GM03348 (cell line): ENCODE data around the gene UCK2.
A peak's percentile ranks its signal among the peaks of the same experiment; 100 is the strongest.

Experiments used
- DNase-seq: peaks from one replicate; pipeline ENCODE4 v3.0.0; 2012; ENCODE audit warnings: low spot score

Gene UCK2

DNA sequence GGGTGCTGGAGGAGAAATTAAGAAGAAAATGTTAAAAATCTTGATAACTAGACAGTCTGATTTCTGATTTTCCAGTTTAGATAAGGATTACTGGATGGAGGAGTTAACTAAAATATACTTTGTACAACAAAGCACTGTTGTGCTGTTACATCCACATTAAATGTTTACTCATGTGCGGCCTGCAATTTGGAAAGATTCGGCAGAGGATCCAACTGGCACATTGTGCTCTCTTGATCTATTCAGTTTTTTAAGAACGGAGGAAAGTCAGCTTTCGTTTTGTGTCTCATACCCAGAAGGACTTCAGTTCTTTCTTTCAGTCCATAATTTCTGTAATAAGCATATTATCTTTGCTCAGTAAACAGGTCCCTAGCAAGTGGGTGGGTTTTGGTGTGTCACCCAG is 52.5 kb downstream of the UCK2 start:
- DNase-seq, result no peak

DNA sequence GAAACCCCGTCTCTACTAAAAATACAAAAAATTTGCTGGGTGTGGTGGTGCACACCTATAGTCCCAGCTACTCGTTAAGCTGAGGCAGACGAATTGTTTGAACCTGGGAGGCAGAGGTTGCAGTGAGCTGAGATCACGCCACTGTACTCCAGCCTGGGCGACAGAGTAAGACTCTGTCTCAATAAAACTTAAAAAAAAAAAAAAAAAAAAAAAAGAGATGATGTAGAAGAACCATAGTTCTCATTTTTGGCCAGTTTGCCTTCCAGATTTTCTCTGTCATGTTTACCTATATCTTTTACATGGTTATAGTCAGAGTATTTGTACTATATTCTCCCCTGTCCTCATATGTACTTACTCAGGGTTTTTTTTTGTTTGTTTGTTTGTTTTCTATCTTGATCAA is 53.6 kb downstream of the UCK2 start:
- no peak for DNase-seq

- DNase-seq, result no peak
Observed at GRCh38 chr1:165882168-165882837, 54.9 kb downstream of the UCK2 start.

DNA sequence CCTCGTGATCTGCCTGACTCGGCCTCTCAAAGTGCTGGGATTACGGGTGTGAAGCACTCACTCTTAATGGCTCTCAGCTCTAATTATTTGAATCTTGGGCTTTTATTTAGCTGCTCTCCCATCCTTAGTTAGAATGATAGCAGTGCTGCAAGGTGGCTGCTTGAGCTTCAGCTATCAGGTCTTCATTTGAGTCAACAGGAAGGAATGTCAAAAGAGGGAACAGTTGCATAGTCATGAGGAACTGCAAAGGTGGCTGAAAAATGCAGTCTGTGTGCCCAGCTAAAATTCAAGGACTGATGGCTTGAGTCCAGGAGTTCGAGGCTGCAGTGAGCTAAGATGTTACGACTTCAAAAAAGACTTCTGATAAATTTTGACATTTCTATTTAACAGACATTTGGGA is 55.6 kb downstream of the UCK2 start:
- no peak for DNase-seq

GRCh38 chr1:165884009-165884689 is 56.7 kb downstream of the UCK2 start:
- DNase-seq, result no peak

GRCh38 chr1:165884690-165885304 is 57.4 kb downstream of the UCK2 start:
- DNase-seq, result no peak

GRCh38 chr1:165885305-165885694 is 57.9 kb downstream of the UCK2 start:
- no peak for DNase-seq

GRCh38 chr1:165886193-165886592 is 58.8 kb downstream of the UCK2 start:
- no peak for DNase-seq

DNA sequence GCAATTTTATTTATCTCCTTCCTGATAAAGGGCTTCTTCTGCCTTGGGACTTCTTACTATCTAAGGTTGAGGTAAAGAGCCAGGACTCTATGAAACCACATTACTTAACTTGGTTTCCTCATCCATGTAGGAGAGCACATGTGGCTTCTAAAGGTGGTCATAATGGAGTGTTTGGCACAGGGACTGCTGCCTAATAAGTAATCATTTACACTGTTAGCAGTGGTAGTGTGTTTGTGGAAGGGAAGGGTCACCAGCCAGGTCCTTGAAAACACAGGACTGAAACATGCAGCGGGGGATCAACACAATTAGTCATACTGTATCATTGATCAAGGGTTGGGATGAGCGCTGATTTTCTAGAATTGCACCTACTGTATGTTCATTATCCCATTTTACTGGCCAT is 59.6 kb downstream of the UCK2 start:
- no peak for DNase-seq

GRCh38 chr1:165887877-165888551 is 60.6 kb downstream of the UCK2 start:
- DNase-seq, result no peak

- DNase-seq, result no peak
Observed at GRCh38 chr1:165888552-165888920, 61.1 kb downstream of the UCK2 start.

DNA sequence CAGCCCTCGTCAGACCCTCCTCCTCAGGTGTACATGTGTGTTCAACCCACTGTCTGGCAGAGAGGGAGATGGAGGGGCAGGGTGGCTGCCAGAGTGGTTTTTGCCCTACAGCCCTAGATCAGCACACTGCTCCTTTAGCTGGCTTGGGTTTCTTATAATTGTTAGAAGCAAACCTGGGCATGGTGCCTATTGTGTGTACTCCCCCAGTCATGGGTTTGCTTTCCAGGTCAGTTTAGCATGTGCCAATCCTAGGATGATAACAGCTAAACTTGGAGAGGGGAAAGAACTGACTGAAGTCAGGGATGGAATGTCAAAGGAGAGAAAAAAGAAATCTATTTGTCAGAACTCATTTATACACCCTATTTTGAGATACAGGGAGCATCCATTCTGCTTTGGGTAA is 63.3 kb downstream of the UCK2 start:
- DNase-seq, result no peak

DNA sequence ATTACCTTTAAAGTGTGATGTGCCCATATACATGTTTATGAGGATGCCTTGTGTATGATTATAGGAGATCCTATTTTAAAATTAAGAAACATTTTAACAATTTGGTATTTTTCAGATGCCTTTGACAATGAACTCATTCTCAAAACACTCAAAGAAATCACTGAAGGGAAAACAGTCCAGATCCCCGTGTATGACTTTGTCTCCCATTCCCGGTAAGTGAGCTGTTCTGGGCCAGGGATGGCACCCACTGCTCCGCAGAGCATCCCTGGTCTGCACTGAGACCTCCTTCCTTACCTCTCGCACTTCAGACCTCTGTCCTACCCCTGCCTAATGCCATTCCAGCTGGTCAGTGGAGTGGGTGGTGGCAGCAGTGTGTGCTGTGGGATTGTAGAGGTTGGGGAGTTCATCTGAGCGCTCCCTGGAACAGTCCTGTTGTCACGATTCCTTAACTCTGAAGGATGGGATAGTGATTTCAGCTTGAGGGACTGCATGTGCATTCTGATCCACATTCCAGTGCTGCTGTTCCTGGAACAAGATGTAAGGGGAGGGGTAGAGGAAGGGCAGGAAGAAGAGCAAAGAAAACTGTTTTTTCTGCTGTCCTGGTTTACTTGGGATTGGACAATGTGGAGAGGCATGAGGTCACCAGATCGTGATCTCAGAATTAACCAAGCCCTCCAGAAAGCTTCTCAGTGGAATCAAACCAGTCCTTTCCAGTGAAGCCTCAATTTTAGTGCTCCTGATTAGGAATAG is 63.9 kb downstream of the UCK2 start:
- DNase-seq, result peak; percentile 28

DNA sequence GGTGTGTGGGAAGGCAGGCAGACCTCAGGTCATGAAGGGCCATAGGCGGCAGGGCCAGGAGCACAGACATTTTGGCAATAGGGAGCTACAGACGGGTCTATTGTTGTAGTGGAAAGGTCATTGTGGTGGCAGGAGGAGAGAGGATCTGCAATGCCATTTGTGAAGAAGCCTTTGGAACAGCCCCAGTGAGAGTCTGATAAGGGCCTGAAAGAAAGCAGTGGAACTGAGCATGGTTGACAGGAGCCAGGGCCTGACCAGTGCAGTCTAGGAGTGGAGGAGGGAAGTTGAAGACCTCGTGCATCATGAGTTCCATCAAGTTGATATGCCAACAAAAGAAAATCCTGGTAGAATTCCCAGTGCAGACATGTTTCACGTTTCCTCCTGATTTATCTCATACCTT is 65.5 kb downstream of the UCK2 start:
- no peak for DNase-seq

- no peak for DNase-seq
Observed at GRCh38 chr1:165893507-165893906, 66.1 kb downstream of the UCK2 start.

- no peak for DNase-seq
Observed at GRCh38 chr1:165894591-165894990, 67.2 kb downstream of the UCK2 start.

DNA sequence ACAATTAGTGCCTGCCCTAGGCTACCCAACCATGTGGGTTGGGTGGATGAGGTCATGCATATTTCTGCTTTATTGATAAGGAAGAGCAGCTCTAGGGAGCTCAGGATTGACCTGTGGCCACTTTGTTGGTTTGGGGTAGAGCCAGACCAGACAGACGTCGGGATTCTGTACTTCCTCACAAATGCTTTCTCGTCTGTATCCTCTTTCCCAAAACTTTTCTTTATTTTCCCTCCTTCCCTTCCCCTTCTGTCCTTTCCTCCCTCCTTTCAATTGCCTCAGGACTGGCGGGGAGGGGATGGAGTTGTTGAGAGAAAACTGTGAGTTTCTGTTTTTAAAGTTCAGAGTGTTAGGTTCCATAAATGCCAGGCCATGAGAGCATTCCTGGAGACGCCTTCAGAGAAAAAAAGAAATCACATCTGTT is 68.0 kb downstream of the UCK2 start:
- peak; percentile 71 for DNase-seq

DNA sequence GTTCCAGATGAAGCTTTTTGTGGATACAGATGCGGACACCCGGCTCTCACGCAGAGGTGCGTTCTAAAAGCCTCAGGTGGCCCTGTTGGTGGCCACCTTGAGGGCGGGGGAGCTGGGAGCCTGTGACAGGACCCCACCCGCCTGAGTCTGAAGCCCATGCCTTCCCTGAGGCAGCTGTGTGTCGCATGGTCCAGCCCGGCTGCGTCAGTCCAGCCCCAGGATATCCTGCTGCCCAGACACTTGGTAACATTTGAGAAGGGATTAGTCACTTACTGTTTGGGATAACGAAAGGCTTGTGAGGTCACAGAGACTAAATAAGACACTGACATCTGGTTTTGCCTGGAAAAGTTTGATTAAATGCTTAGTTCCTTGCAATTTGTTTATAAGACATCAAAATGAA is 68.9 kb downstream of the UCK2 start:
- DNase-seq, result peak; percentile 88

- DNase-seq, result peak; percentile 56
Observed at GRCh38 chr1:165897326-165898303, 70.2 kb downstream of the UCK2 start.

DNA sequence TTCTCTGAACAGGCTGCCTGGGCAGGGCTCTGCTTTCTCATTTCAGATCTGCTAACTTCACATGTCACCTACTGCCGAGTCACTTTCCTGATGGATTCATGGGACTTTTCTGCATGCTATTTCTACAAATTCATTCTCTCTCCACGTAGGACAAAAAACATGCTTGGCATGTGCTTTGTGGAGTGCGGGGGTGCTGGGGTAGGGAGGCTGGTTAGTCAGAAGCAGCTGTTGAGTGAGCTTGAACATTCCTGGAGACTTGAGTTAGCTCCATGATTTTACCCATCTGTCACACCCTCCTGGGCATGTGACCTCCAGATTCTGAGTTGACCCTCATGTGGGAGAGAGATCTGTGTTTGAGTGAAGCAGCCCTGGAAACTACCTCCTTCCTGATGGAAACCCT is 71.4 kb downstream of the UCK2 start:
- peak; percentile 94 for DNase-seq

DNA sequence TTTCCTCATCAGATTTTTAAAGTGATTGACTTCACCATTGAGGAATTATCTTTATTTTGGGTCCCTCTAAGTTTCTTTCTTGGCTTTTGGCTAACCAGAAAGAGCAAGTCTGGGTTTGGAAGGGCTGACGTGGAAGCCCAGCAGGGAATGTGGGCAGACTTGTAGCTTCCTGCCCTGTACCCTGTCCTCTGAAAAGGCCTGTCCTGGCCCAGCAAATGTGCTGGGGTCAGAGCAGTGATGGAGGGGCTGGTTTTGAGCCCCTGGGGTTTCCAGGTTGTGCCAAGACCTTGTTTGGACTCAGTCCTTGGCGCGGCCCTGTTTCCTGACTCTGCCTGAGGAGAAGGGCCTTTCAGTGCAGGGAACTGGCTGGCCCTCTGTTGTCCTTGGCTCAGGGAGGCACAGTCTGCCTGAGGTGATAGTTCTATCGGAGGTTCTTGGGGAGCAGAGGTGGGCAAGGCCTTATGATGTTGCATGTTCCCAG is 72.1 kb downstream of the UCK2 start:
- DNase-seq, result no peak
